Activated CD8-positive, alpha-beta T cell treated with anti-CD3 and anti-CD28 coated beads for 36 hours (primary cell): ENCODE results near the gene CORT. TPM values are rescaled to one million over a fixed set of nuclear protein-coding genes. Genes with fewer than 3 reads are reported as not detected.

Source experiments
- ATAC-seq: fragments of 200-7000 bp; cut with Tn5 transposase; one replicate; pipeline ENCODE4 v1.10.0; 2021; ENCODE audit warnings: mild to moderate bottlenecking, moderate library complexity
- CTCF ChIA-PET: fragments of 350-600 bp; sonication (Branson Sonifier 250); formaldehyde crosslinking; loops from one replicate; lab custom pipeline; 2021; ENCODE audit warnings: antibody characterized with exemption; lab: Charles Lee
- POLR2A ChIA-PET: fragments of 350-600 bp; sonication (Branson Sonifier 250); formaldehyde crosslinking; loops from one replicate; lab custom pipeline; 2021; ENCODE audit warnings: antibody characterized with exemption; lab: Charles Lee
- DNase-seq: peaks from one replicate; pipeline ENCODE4 v3.0.0-alpha.2; 2020
- H3K27ac Mint-ChIP-seq: one replicate; pipeline ENCODE4 v1.8.0; 2021; ENCODE audit warnings: mild to moderate bottlenecking, mixed read lengths
- H3K27me3 Mint-ChIP-seq: one replicate; pipeline ENCODE4 v1.8.0; 2021; ENCODE audit warnings: mixed read lengths
- H3K36me3 Mint-ChIP-seq: one replicate; pipeline ENCODE4 v1.8.0; 2021; ENCODE audit warnings: low read depth, mixed read lengths
- H3K4me1 Mint-ChIP-seq: one replicate; pipeline ENCODE4 v1.8.0; 2021; ENCODE audit warnings: low read depth, mixed read lengths
- H3K4me3 Mint-ChIP-seq: one replicate; pipeline ENCODE4 v1.8.0; 2021; ENCODE audit warnings: mild to moderate bottlenecking, moderate library complexity, mixed read lengths
- H3K9me3 Mint-ChIP-seq: one replicate; pipeline ENCODE4 v1.8.0; 2021; ENCODE audit warnings: mixed read lengths
- CTCF ChIP-seq: fragments of 200-600 bp; IDR thresholded peaks from one replicate; pipeline ENCODE4 v1.8.0; 2022; ENCODE audit warnings: antibody characterized with exemption, mild to moderate bottlenecking
- intact Hi-C: fragments of 100-400 bp; cut with micrococcal nuclease; formaldehyde crosslinking; loops from one replicate; pipeline ENCODE4 v1.10.0; 2022
- total RNA-seq, 2 experiments: library from RNA; stranded (reverse); gene quantifications; one replicate each; pipeline ENCODE4 v1.2.3, GENCODE V29; 2021

The CORT gene, protein sequence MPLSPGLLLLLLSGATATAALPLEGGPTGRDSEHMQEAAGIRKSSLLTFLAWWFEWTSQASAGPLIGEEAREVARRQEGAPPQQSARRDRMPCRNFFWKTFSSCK
- total RNA-seq = under 1 TPM in 1 of 2 experiments, not detected in 1; 0.34 TPM

GRCh38 chr1:10449751-10450150 is at the start of gene CORT:
Gene CORT (plus strand): TSS chr1:10450031. CDS start chr1:10450224, 193 bp downstream.
- CTCF ChIA-PET = interaction anchor here (1.1 kb wide), 1 partner anchor 46 kb away, joined by 6 read pairs; no protein-coding TSS in a partner anchor
- H3K9me3 Mint-ChIP-seq = no peaks in the 10 kb centered on the region
- H3K27ac Mint-ChIP-seq = no peak within 1 kb of the TSS
- DNase-seq (no peak), ATAC-seq (no peak)
- H3K4me1 Mint-ChIP-seq = no peaks in the 10 kb centered on the region
- peaks cover 2% of the 10 kb centered on the region for H3K36me3 Mint-ChIP-seq
- no peak within 1 kb of the TSS for H3K4me3 Mint-ChIP-seq
- H3K27me3 Mint-ChIP-seq = no peaks in the 10 kb centered on the region
- TF ChIP-seq CTCF = no peak
- POLR2A ChIA-PET = interaction anchor here (0.7 to 1.8 kb wide), 2 partner anchors 13 to 563 kb away, joined by 3 to 7 read pairs; no protein-coding TSS in a partner anchor
- intact Hi-C loops = no loop called here

GRCh38 chr1:10401281-10401680 is 48.5 kb upstream of the CORT start:
- Mint-ChIP-seq H3K9me3 (no peaks in the 10 kb centered on the region), H3K4me1 (peaks cover 27% of the 10 kb centered on the region), H3K36me3 (peaks cover 32% of the 10 kb centered on the region), H3K4me3 (no peak overlapping the region), H3K27ac (no peak overlapping the region), H3K27me3 (no peaks in the 10 kb centered on the region)
- POLR2A ChIA-PET = interaction anchor here (1.1 to 1.9 kb wide), 2 partner anchors 28 to 94 kb away, joined by 3 to 6 read pairs; partner anchors contain the start of gene CENPS
- intact Hi-C loops = no loop called here
- CTCF ChIA-PET = no interaction called here
- DNase-seq (no peak), ATAC-seq (no peak)
- TF ChIP-seq CTCF = no peak

GRCh38 chr1:10402729-10403274 is 47.0 kb upstream of the CORT start:
- CTCF ChIA-PET = no interaction called here
- H3K36me3 Mint-ChIP-seq = peaks cover 42% of the 10 kb centered on the region
- intact Hi-C loops = no loop called here
- no peak overlapping the region for H3K4me3 Mint-ChIP-seq
- no peaks in the 10 kb centered on the region for H3K27me3 Mint-ChIP-seq
- H3K9me3 Mint-ChIP-seq = no peaks in the 10 kb centered on the region
- TF ChIP-seq CTCF = no peak
- ATAC-seq = no peak
- H3K4me1 Mint-ChIP-seq = peaks cover 27% of the 10 kb centered on the region
- no peak overlapping the region for H3K27ac Mint-ChIP-seq
- POLR2A ChIA-PET = no interaction called here
- no peak for DNase-seq

GRCh38 chr1:10407201-10407600 is 42.6 kb upstream of the CORT start:
- no peak for TF ChIP-seq CTCF
- H3K27ac Mint-ChIP-seq = no peak overlapping the region
- H3K27me3 Mint-ChIP-seq = no peaks in the 10 kb centered on the region
- DNase-seq = no peak
- ChIA-PET POLR2A (no interaction called here), CTCF (interaction anchor here (0.9 kb wide), 1 partner anchor 106 kb away, joined by 3 read pairs; no protein-coding TSS in a partner anchor)
- H3K4me3 Mint-ChIP-seq = no peak overlapping the region
- peaks cover 6% of the 10 kb centered on the region for H3K4me1 Mint-ChIP-seq
- no peaks in the 10 kb centered on the region for H3K9me3 Mint-ChIP-seq
- peaks cover 51% of the 10 kb centered on the region for H3K36me3 Mint-ChIP-seq
- intact Hi-C loops = no loop called here
- no peak for ATAC-seq
